Measurements from ENCODE around the gene GBX1.

The GBX1 gene

DNA sequence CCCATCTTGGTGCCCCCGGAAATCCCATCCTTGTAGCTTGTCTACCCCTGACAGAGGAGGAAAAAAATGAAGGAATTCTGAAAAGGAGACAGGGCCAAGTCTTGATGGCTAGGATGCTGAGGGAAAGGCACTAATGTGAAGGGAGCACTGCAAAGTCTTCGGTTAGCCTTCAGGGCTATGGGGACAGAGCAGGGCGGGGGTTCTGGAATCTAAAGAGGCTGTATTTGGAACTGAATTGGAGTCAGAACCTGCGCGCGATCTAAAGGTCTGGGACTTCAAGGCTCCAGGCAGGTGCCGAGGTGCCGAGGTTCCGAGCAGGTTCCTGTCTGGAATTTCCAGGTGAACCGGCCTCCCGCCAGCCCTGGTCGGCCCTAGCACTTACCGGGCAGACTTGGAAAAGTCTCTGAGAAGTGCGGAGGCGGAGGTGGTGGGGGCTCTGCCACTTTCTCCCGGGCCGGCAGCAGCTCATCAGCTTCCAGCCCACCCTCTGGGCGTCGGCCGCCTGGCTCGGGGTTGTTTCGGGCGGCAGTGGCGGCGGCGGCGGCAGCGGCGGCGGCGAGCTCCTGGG lies 781 bp downstream of the GBX1 start:
- ATAC-seq = no peak
- no peak for DNase-seq
- Mint-ChIP-seq H3K4me3 (peak overlapping the region; percentile 22 to 49), H3K27me3 (peaks cover 41% of the 10 kb centered on the region), H3K4me1 (peaks cover 9% of the 10 kb centered on the region), H3K27ac (no peak overlapping the region), H3K9me3 (no peaks in the 10 kb centered on the region)

DNA sequence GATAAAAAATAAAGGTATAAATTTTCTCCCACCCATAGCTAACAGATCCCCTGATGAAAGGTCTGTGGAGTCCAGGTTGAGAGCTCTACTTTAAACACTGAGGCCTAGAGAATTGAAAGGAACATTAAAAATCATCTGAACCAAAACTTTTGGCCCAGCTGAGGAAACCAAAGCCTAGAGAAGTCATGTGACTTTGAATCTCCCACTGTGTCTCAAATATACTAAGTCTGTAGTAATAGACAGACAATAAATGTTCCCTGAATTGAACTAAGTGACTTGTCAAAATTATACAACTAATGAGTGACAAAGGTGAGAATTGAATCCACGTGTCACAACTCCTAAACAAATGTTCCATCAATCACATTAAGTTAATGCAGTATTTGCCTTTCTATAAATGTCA lies 5.7 kb downstream of the GBX1 start:
- Mint-ChIP-seq H3K27ac (no peak overlapping the region), H3K27me3 (peaks cover 7% of the 10 kb centered on the region), H3K4me3 (no peak overlapping the region), H3K4me1 (no peaks in the 10 kb centered on the region), H3K9me3 (no peaks in the 10 kb centered on the region)
- no peak for ATAC-seq
- no peak for DNase-seq

DNA sequence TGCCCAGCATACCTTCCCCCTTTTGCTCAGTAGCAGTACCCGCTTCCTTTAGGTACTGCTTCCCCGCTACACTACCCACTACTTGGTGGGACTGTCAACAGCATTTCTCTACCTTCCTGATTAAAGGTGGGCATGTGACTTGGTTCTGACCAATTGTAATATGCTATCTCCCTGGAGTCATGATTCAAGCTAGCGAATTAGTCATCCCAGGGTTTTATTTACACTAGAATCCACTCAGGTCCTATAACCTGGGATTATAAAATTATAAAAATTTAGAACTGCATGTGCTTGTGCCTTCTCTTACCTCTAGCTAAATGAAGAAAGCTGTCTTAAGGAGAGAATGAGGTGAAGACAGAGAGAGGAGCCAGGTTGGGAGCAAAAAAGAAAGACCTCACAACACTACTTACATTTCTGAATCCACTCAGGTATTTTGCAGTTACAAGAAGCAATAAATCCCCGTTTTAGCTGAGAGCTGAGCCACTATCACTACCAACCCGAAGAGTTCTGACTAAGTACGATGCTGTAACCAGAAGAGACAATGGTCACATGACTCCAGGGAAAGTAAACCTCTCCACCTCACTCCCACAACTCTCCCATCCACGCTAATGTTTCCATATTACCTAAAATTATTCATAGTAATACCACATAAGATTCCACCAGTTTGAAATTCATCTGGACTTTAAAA lies 9.7 kb downstream of the GBX1 start:
- no peak overlapping the region for H3K27ac Mint-ChIP-seq
- H3K9me3 Mint-ChIP-seq = no peaks in the 10 kb centered on the region
- no peaks in the 10 kb centered on the region for H3K4me1 Mint-ChIP-seq
- peaks cover 16% of the 10 kb centered on the region for H3K27me3 Mint-ChIP-seq
- DNase-seq (no peak), ATAC-seq (no peak)
- H3K4me3 Mint-ChIP-seq = no peak overlapping the region

GRCh38 chr7:151152643-151153513 lies 14.6 kb downstream of the GBX1 start:
- H3K27ac Mint-ChIP-seq = no peak overlapping the region
- no peaks in the 10 kb centered on the region for H3K9me3 Mint-ChIP-seq
- no peak for ATAC-seq
- H3K27me3 Mint-ChIP-seq = peaks cover 17% of the 10 kb centered on the region
- no peak for DNase-seq
- H3K4me3 Mint-ChIP-seq = no peak overlapping the region
- no peaks in the 10 kb centered on the region for H3K4me1 Mint-ChIP-seq

- Mint-ChIP-seq H3K9me3 (no peaks in the 10 kb centered on the region), H3K27ac (no peak overlapping the region), H3K27me3 (peaks cover 19% of the 10 kb centered on the region), H3K4me1 (no peaks in the 10 kb centered on the region), H3K4me3 (no peak overlapping the region)
- no peak for DNase-seq
- no peak for ATAC-seq
Measured at GRCh38 chr7:151150388-151150787, 17.1 kb downstream of the GBX1 start.

DNA sequence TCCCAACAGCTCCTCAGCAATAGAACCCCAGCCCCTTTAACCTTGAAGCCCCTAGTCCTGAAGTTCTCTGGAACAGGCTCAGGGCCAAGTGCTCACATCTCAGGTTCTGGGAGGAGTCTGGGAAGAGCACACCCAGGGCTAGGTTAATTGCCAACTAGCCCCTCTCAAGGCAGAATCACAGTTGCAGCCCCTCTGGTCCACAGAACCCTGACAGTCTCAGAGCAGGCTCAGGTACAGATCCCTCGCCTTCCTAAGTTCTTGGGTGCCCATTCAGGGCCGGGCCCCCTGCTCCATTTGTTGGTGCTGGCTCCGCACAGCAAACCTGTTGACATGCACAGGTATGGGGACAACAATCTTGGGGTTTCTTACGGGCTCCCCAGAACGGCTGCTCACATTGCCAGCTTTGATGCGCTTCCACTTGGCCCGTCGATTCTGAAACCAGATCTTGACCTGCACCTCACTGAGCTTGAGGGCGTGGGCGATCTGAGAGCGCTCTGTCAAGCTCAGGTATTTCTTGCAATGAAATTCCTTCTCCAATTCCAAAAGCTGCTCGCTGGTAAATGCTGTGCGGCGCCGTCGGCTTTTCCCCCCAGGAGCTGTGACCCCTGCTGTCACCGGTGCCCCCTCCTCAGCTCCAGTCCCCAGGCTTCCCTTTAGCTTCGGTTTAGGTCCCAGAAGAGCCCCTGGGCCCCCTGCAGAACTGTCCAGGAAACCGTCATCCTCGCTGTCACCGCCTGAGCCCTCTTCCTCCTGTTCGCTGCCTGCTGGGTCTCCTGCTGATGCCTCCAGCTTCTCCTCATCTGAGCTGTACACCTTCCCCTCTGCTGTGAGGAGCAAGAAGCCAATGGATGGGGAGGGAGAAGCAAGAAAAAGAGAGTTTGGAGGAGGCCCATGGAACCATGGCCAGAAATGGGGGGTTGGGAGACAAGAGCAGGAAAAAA lies 18.9 kb downstream of the GBX1 start:
- ATAC-seq (no peak), DNase-seq (peak in 1 of 2 donors; percentile 2)
- H3K27ac Mint-ChIP-seq = no peak overlapping the region
- no peaks in the 10 kb centered on the region for H3K9me3 Mint-ChIP-seq
- H3K4me3 Mint-ChIP-seq = no peak overlapping the region
- H3K4me1 Mint-ChIP-seq = no peaks in the 10 kb centered on the region
- H3K27me3 Mint-ChIP-seq = peaks cover 9% of the 10 kb centered on the region

GRCh38 chr7:151146761-151147160 lies 20.7 kb downstream of the GBX1 start:
- no peak overlapping the region for H3K4me3 Mint-ChIP-seq
- H3K9me3 Mint-ChIP-seq = no peaks in the 10 kb centered on the region
- ATAC-seq (no peak), DNase-seq (no peak)
- no peak overlapping the region for H3K27ac Mint-ChIP-seq
- no peaks in the 10 kb centered on the region for H3K4me1 Mint-ChIP-seq
- peaks cover 9% of the 10 kb centered on the region for H3K27me3 Mint-ChIP-seq

DNA sequence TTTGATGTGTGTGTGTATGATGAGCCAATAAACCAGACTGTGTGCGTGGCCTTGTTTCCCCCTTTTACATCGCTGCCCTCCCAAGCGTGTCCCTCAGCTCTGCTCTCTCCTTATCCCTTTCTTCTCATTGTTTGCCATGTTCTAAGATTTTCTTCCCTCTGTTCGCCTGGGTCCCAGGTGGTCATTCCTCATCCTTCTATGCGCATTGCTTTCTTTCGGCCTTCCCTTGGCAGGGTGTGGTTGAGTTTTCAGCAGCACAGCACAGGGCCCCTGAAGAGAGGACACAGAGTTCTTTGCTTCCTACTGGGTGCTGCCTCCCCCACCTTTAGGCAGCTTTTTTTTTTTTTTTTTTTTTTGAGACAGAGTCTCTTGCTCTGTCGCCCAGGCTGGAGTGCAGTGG lies 23.1 kb downstream of the GBX1 start:
- Mint-ChIP-seq H3K9me3 (no peaks in the 10 kb centered on the region), H3K27me3 (peaks cover 9% of the 10 kb centered on the region), H3K4me1 (no peaks in the 10 kb centered on the region), H3K4me3 (no peak overlapping the region), H3K27ac (no peak overlapping the region)
- DNase-seq (no peak), ATAC-seq (no peak)

- Mint-ChIP-seq H3K27me3 (peaks cover 9% of the 10 kb centered on the region), H3K4me3 (no peak overlapping the region), H3K27ac (no peak overlapping the region), H3K9me3 (no peaks in the 10 kb centered on the region), H3K4me1 (no peaks in the 10 kb centered on the region)
- peak in 1 of 2 donors; percentile 6 for DNase-seq
- ATAC-seq = no peak
Measured at GRCh38 chr7:151143261-151144015, 24.1 kb downstream of the GBX1 start.

GRCh38 chr7:151142686-151143040 lies 24.8 kb downstream of the GBX1 start:
- no peaks in the 10 kb centered on the region for H3K4me1 Mint-ChIP-seq
- H3K27me3 Mint-ChIP-seq = peaks cover 6% of the 10 kb centered on the region

GRCh38 chr7:151141855-151142685 lies 25.4 kb downstream of the GBX1 start:
- Mint-ChIP-seq H3K27ac (no peak overlapping the region), H3K4me3 (no peak overlapping the region), H3K9me3 (no peaks in the 10 kb centered on the region), H3K27me3 (peaks cover under 1% of the 10 kb centered on the region), H3K4me1 (no peaks in the 10 kb centered on the region)
- ATAC-seq (no peak), DNase-seq (peak in 1 of 2 donors; percentile 7)

More at GRCh38 chr7:151142686-151143040, 24.8 kb downstream of the GBX1 start:
- ATAC-seq (no peak), DNase-seq (peak in 1 of 2 donors; percentile 6)
- Mint-ChIP-seq H3K4me3 (no peak overlapping the region), H3K9me3 (no peaks in the 10 kb centered on the region), H3K27ac (no peak overlapping the region)

DNA sequence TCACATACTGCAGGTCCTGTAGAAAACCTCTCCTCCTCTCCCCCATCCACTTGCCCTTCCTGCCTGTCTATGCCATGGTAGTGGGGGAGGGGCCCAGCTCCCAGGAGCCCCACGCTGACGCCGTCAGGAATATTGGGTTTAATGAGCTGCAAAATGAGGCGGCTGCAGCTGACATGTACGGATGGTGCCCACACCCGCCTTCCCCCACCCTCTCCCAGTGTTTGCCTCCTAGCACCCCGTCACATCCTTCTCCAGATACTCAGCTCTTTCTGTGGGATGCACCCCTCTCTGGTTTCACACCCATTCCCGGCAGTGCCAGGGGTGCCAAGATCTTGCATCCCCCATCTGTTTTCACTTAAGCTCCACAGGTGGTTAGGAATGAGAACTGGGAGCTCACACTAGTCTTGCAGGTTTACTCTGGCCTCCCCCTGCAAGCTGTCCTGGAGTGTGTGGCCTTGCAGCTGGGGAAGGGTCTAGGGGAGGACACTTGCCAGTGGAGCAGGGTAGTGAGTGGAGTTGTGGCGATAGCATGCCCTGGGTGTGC lies 26.1 kb downstream of the GBX1 start:
- Mint-ChIP-seq H3K27me3 (no peaks in the 10 kb centered on the region), H3K4me1 (no peaks in the 10 kb centered on the region), H3K4me3 (no peak overlapping the region), H3K9me3 (no peaks in the 10 kb centered on the region), H3K27ac (no peak overlapping the region)
- ATAC-seq = no peak
- DNase-seq = peak in 1 of 2 donors; percentile 7

- H3K4me1 Mint-ChIP-seq = no peaks in the 10 kb centered on the region
- DNase-seq = peak in 1 of 2 donors; percentile 6
Measured at GRCh38 chr7:151140826-151141225, 26.7 kb downstream of the GBX1 start.

GRCh38 chr7:151139791-151140190 lies 27.7 kb downstream of the GBX1 start:
- H3K27me3 Mint-ChIP-seq = no peaks in the 10 kb centered on the region
- no peaks in the 10 kb centered on the region for H3K9me3 Mint-ChIP-seq
- H3K27ac Mint-ChIP-seq = no peak overlapping the region
- peak in 1 of 2 donors; percentile 6 for DNase-seq
- no peak for ATAC-seq
- no peak overlapping the region for H3K4me3 Mint-ChIP-seq
- H3K4me1 Mint-ChIP-seq = no peaks in the 10 kb centered on the region

More at GRCh38 chr7:151140826-151141225, 26.7 kb downstream of the GBX1 start:
- Mint-ChIP-seq H3K9me3 (no peaks in the 10 kb centered on the region), H3K27ac (no peak overlapping the region), H3K27me3 (no peaks in the 10 kb centered on the region), H3K4me3 (no peak overlapping the region)
- no peak for ATAC-seq

All from stimulated activated naive CD8-positive, alpha-beta T cell treated with anti-CD3 and anti-CD28 coated beads, Interleukin-15, amount 100 ng/mL, for 72 hours (primary cell).